ENCODE data around the gene STX1B. TPM values are rescaled to one million over a fixed set of nuclear protein-coding genes. Genes with fewer than 3 reads are reported as not detected.

The STX1B gene
- total RNA-seq, 1 experiment from 2014 or later, result 11.0 TPM

- TF ChIP-seq CTCF (conservative IDR thresholded peaks at IDR 0.05), result no peak
- Histone ChIP-seq H4K5ac (ENCODE audit: insufficient read length, low read depth, low read length) (no peak overlapping the region), H3K4me2 (ENCODE audit: insufficient read depth, insufficient read length, low read length) (no peak overlapping the region), H3K9ac (ENCODE audit: extremely low read depth, insufficient read length, low read length) (no peak overlapping the region), H3K4me1 (ENCODE audit: insufficient read depth, low read length) (no peaks in the 10 kb centered on the region), H3K56ac (ENCODE audit: insufficient read length, low read depth, low read length) (no peak overlapping the region), H3K18ac (ENCODE audit: insufficient read length, low read depth, low read length) (no peak overlapping the region), H3K27me3 (ENCODE audit: insufficient read depth, low read length) (no peaks in the 10 kb centered on the region), H3K9me3 (ENCODE audit: control insufficient read depth, low read depth, low read length) (no peaks in the 10 kb centered on the region), H2BK12ac (ENCODE audit: insufficient read length, low read depth, low read length) (no peak overlapping the region), H3K4ac (ENCODE audit: low read depth, low read length) (no peak overlapping the region), H4K91ac (ENCODE audit: insufficient read length, low read depth, low read length) (no peak overlapping the region), H4K8ac (replicated peaks; ENCODE audit: insufficient read length, low read depth, low read length) (no peak overlapping the region), H3K27ac (ENCODE audit: insufficient read length, low read depth, low read length) (no peak overlapping the region), H3K79me1 (ENCODE audit: insufficient read depth, low read depth, low read length, poor library complexity, severe bottlenecking) (no peaks in the 10 kb centered on the region), H2BK120ac (ENCODE audit: low read depth, low read length, poor library complexity, severe bottlenecking) (no peak overlapping the region), H3T11ph (ENCODE audit: low read length) (no peak overlapping the region), H2AK5ac (ENCODE audit: insufficient read length, low read length) (no peak overlapping the region), H2BK20ac (ENCODE audit: low read depth, low read length, poor library complexity, severe bottlenecking) (no peak overlapping the region), H3K23me2 (ENCODE audit: insufficient read length, low read depth, low read length, poor library complexity, severe bottlenecking) (no peaks in the 10 kb centered on the region), H2AFZ (ENCODE audit: low read length) (no peak overlapping the region), H4K20me1 (ENCODE audit: control insufficient read depth, insufficient read depth, insufficient read length) (no peaks in the 10 kb centered on the region), H2BK15ac (ENCODE audit: low read depth, low read length) (no peak overlapping the region), H3K14ac (ENCODE audit: insufficient read depth, low read length) (no peak overlapping the region), H3K23ac (ENCODE audit: insufficient read length, low read depth, low read length) (no peak overlapping the region), H2BK5ac (ENCODE audit: insufficient read length, low read length) (no peak overlapping the region), H3K79me2 (ENCODE audit: insufficient read depth, low read length) (no peaks in the 10 kb centered on the region; the same call in 1 of the 2 replicates)
- WGBS (ENCODE audit: extremely low coverage, insufficient read length, low lambda C conversion rate), result no CpG with 5 or more reads among the region's 6 CpGs
- DNase-seq, result no peak
- Mint-ChIP-seq H3K4me3 (no peak overlapping the region), H3K27ac (no peak overlapping the region; a peak in 1 of 7 replicates), H3K27me3 (ENCODE audit: low read depth) (no peaks in the 10 kb centered on the region; the same call in 1 of the 2 replicates), H3K36me3 (ENCODE audit: insufficient read depth in 1 of 3, low read depth in 3 of 3) (0 out of 7 replicates have a peak, but pooled peaks cover 0 to 3% (median 0%) of the 10 kb centered on the region in 3 experiments), H3K9me3 (no peaks in the 10 kb centered on the region), H3K4me1 (peaks cover 18 to 29% of the 10 kb centered on the region in 2 experiments)
Measured at GRCh38 chr16:31003744-31004143, 6.7 kb downstream of the STX1B start.
